Cerebellar nuclear complex (tissue), 1 donor: ENCODE results near the gene ARHGAP18.

Source experiments
- DNase-seq, 2 experiments: peaks; one replicate each; lab custom pipeline; 2025; lab: John Stamatoyannopoulos, UW

The ARHGAP18 gene

GRCh38 chr6:129717277-129717676 is 7.3 kb upstream of the ARHGAP18 start:
- DNase-seq = no peak

DNA sequence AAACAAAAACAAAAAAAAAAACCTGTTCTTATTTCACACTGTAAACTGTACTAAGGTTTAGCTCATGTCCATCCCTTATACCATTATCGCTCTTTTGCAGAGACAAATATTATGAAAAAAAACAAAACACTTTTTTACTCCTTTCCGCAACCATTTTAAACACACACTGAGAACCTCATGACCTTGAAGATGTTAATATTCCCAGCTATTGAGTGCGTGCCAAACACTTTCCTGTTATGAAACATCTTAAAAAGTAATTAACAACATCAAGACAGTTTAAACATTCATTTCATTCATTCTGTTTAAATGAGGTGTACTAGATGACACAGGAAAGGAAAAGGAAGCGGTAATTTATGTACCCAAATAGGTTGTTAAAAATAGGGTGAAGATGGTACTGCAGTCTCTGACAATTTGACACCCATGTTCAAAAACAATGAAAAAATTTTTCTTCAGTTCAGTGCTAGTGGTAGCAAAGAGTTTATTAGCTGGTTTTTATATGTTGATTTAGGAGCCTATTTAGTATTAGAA is 3.9 kb upstream of the ARHGAP18 start:
- no peak for DNase-seq

DNA sequence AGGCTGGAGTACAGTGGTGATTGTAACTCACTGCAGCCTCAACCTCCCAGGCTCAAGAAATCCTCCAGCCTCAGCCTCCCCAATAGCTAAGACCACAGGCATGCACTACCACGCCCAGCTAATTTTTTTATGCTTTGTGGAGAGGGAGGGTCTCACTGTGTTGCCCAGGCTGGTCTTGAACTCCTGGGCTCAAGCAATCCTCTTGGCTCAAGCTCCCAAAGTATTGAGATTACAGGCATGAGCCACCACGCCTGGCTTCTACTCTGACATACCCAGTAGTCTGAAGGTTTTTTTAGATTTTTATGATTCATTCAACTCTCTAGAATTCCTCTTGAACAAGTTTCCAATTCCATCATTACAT is 1.3 kb upstream of the ARHGAP18 start:
- DNase-seq = no peak

DNA sequence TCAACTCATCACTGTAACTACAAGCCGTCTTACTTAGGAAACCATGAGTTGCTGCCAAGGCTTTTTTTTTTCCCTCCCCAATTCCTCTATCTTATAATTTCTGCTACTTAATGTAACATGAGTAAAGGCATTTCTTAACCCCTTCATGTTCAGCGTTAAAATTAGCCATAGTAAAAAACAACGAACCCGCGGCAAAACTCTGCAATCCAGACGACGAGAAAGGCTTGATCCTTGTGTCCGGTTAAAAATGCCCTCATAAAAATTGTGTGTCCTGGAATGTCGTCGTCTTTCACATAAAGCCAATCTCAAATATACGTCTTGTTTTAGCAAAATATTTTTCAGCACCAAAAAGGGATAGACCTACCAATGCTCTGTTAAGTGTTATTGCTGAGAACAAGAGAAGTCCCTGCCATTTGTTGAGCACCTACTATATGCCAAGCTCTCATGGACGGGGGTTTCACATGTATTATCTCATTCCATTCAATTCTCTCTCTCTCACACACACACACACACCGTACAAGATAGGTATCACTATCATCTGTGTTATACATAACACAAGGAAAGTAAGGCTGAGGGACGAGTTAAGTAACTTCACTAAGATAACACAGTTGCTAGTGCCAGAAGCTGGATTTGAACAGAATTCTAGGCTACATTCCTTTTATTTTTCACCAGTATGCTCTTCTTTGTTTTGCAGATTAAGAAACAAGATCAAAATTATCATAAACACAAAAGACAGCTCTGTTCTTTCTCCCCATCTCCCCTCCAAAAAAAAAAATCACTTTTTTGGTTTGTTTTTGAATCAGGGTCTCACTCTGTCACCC is 683 bp upstream of the ARHGAP18 start:
- DNase-seq = no peak

GRCh38 chr6:129709196-129709768 is 695 bp downstream of the ARHGAP18 start:
- DNase-seq = no peak

GRCh38 chr6:129708496-129709195 is 1.3 kb downstream of the ARHGAP18 start:
- DNase-seq = no peak

DNA sequence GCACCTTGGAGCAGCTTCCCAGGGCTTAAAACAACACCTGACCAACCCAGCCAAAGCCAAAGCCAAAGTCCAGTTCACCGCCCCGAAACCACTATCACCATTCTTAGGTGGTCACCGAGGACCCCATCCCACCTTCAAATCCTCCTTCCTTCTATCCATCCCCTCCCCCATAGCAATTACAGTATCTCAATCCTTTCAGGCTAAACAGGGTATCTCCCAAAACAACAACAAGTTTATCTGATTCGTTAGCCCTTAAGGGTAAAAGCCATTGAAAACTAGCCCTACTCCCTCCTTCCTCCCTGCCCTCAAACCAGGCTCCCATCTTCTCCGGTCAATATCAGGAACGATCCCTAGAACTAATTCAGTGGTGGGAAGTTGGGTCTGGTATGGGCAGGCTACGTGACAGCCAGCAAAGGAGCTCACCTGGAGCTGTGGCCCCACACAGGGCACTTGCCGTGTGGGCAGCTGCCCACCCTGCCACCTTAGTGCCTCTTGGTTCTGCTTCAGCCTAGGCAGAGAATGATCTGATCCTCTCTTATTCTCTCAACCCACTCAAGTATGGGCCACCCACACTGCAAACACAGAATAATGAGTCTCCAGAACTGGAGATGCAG is 2.0 kb downstream of the ARHGAP18 start:
- no peak for DNase-seq

- no peak for DNase-seq
Observed at GRCh38 chr6:129707028-129707427, 2.9 kb downstream of the ARHGAP18 start.

DNA sequence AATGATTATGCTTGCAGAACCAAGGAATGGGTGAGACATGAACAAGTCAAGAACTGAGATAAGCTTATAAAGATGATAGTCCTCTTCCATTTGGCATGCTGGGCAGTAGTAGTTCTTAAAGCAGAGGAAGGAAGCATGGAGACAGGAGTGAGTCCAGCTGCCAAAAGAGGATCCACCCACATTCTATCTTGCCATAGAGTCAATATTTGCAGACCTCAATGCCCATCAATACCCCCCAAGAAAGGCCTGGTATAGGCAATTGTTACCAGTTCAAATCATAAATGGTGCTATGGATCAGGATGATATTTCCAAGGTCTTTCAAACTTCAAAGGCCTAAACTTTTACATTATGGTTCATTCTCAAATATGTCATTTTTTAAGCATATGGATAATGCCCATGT is 4.8 kb downstream of the ARHGAP18 start:
- no peak for DNase-seq

DNA sequence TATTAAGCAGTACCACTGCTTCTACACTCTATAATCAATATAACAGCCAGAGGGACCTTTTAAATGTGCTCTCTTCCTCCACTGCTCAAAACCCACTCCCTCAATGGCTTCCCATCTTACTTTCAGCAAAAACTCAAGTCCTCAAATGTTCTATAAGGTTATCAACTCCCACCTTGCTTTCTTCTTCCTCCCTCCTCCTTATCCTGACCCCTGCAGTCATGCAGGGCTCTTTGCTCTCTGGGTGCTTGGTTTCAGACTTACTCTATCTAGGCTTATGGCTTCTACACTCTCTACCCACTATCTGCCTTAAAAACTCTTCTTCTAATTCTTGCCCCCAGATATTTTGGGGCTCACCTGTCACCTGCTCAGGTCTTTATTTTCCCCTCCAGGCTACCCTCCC is 5.3 kb downstream of the ARHGAP18 start:
- DNase-seq = no peak

DNA sequence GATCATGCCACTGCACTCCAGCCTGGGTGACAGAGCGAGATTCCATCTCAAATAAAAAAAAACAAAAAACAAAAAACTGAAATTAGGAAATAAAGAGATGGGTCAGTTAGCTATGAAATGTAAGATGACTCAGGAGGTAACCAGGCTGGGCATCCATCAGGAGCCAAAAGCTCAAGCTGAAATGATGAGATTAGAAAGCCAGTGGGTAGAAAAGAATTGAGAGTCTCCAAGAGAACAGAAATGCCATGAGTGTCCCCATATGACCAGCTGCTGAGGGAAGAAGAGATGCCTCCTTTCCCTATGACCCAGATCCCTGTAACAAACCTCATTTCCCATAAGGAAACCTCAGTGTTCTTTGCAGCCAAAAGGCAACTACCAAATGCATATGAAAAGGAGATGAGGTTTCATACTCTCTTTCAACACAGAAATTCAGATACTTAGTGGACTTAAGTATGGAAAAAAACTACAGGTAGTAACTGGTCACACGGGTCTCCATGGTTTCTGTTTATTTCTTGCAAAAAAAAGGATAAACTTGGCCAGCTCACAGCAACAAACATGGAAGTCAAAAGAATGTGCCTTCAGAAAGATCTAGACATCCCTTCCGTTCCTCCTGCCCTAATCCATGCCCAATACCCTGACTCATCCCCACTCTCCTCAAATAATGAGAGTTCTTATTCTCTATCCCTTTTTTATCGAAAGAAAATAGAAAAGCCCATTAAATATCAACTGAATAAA is 8.1 kb downstream of the ARHGAP18 start:
- DNase-seq = no peak

GRCh38 chr6:129700666-129701065 is 9.3 kb downstream of the ARHGAP18 start:
- no peak for DNase-seq

DNA sequence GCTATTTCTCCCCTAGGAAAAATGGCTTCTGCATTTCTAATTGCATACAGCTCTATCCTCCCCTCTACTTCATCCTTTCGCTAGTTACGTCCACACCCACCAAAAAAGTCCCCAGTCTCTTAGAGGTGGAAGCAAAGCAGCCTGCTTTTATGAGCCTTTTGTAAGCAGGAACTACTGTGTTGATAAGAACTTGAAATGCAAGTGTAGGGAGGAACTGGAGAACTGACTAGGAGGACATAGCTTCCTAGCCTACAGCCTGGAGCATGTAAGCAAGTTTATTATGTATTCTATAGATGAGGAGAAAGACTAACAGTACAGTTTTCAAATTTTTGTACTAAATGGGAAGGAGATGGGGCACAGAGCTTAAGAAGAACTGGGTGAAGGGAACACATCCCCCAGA is 10.3 kb downstream of the ARHGAP18 start:
- DNase-seq = no peak

- no peak for DNase-seq
Observed at GRCh38 chr6:129698430-129698829, 11.5 kb downstream of the ARHGAP18 start.

- DNase-seq = no peak
Observed at GRCh38 chr6:129697788-129698187, 12.2 kb downstream of the ARHGAP18 start.

- DNase-seq = no peak
Observed at GRCh38 chr6:129696843-129697242, 13.1 kb downstream of the ARHGAP18 start.

GRCh38 chr6:129696028-129696418 is 14.0 kb downstream of the ARHGAP18 start:
- no peak for DNase-seq

DNA sequence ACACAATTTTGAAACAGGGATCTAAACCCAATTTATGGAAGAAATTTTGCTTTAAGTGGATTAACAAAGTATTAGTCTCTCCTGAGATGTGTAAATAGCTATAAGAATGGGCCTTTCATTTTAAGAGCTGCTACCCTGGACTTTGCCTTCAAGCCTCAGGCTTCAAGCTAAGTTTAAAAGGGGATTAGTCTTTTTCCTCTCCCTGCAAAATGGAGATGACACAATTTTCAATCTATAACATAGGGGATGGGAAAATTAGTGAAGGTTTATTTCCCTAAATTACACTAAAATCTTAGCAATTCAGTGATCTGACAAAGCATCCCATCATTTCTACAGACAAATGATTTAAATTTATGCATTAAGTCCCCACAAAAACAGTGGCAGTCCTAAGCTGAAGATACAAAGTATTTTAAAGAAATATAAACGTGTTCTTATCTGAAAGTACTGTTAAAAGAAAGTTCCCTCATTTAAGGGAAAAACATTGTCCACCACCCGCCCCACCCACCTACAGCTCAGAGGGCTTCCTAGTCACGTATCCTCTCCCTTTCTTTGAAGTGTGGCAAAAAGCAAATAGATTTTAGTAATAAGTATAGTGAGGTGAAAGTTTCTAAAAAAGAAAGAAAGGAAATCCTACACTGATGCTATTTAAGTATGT is 14.5 kb downstream of the ARHGAP18 start:
- no peak for DNase-seq

- DNase-seq = no peak
Observed at GRCh38 chr6:129694036-129694435, 15.9 kb downstream of the ARHGAP18 start.

- no peak for DNase-seq
Observed at GRCh38 chr6:129692467-129692866, 17.5 kb downstream of the ARHGAP18 start.

DNA sequence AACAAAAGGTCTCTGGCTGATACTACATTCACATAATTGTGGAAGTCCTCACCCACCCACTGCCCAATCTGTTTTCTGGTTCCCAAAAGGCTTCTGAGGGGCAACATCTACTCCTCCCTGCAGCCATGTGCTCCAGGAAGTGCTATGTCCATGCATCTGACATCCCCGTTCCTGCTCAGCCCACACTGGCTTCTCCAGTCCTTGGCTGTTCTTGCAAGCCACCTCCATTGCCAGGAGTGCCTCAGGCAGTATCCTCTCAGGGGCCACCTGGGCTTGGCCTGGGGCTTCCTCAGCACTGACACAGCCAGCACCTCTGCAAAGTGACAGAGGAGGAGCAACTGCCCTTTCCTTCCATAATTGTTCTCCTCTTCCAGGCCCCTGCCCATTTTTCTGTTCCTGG is 18.3 kb downstream of the ARHGAP18 start:
- no peak for DNase-seq
